Left lung (tissue), 10 donors: ENCODE data around the gene CASP10. TPM values are rescaled to one million over a fixed set of nuclear protein-coding genes. Genes with fewer than 3 reads are reported as not detected.
"Not testable (repeated sequence)": the region's sequence is repeated elsewhere in the genome, so short reads cannot be mapped to it uniquely, and the experiment has no call there.

Experiments
- ATAC-seq: fragments of 200-7000 bp; cut with Tn5 transposase; one replicate; pipeline ENCODE4 v1.9.1; 2020; ENCODE audit warnings: moderate library complexity
- DNase-seq, 4 donors: peaks; one replicate each; pipeline ENCODE4 v3.0.0-alpha.2; 2013 to 2020
- H3K27ac ChIP-seq, 2 donors: fragments of 200-600 bp; sonication (generic) in 1 of 2; one replicate each; pipeline versions ENCODE4 v1.5.0 to v1.8.0; 2020 to 2021
- H3K27me3 ChIP-seq, 2 donors: fragments of 200-600 bp; sonication (generic) in 1 of 2; one replicate each; pipeline versions ENCODE4 v1.5.0 to v1.8.0; 2020 to 2021
- H3K36me3 ChIP-seq, 2 donors: fragments of 200-600 bp; sonication (generic) in 1 of 2; one replicate each; pipeline versions ENCODE4 v1.5.0 to v1.8.0; 2020 to 2021
- H3K4me1 ChIP-seq, 2 donors: fragments of 200-600 bp; one replicate each; pipeline ENCODE4 v1.8.0; 2021
- H3K4me3 ChIP-seq, 2 donors: fragments of 200-600 bp; sonication (generic) in 1 of 2; one replicate each; pipeline versions ENCODE4 v1.5.0 to v1.8.0; 2020 to 2021; ENCODE audit warnings: mild to moderate bottlenecking in 1 of 2
- H3K9me3 ChIP-seq, 2 donors: fragments of 200-600 bp; sonication (generic) in 1 of 2; one replicate each; pipeline versions ENCODE4 v1.5.0 to v1.8.0; 2020 to 2021
- intact Hi-C, 2 donors: fragments of 100-400 bp; cut with DNase I; formaldehyde crosslinking; loops; one replicate each; pipeline versions ENCODE4 v1.11.2 to v1.14.2; 2022
- polyA plus RNA-seq, 6 donors: library from polyadenylated mRNA; unstranded; fragments of 120-200 nt; gene quantifications; one replicate each; pipeline ENCODE4 v1.2.1, GENCODE V29; 2013; ENCODE audit not compliant: insufficient read length in 6 of 6
- total RNA-seq, 2 donors: library from RNA; stranded (reverse); fragmentation: NEBNext Ultra II Directional; extraction: Animal tissue kit (Norgen Biotek cat#: 25700); gene quantifications; one replicate each; pipeline ENCODE4 v1.2.1, GENCODE V29; 2021
- TF ChIP-seq, protein P1 (sequence below), 2 donors: fragments of 200-600 bp; sonication (generic) in 1 of 2; IDR thresholded peaks; one replicate each; pipeline versions ENCODE4 v1.5.0 to v1.8.0; 2021; ENCODE audit warnings: antibody characterized with exemption in 2 of 2
- donor health status: DM: no; HTN: yes; CAD: no.
- donor health status: DM: no; HTN: no; CAD: no.

CASP10 gene
- total and polyA plus RNA-seq, 8 donors = 14.6 to 31.5 (median 17.8) TPM

DNA sequence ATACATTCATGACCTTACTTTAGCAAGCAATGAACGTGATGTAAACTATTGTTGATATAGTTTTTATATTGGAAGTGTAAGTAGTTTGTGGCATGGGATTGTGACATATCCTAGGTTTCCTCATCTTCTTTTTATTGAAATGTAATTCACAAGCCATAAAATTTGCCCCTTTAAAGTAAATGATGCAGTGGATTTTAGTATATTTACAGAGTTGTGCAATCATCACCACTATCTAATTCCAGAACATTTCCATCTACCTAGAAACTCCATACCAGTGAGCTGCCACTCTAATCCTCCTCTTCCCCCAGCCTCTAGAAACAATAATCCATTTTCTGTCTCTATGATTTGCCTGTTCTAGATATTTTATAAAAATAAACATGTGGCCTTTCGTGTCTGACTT, 10.7 kb upstream of the CASP10 start:
- no peaks in the 10 kb centered on the region for H3K27me3 ChIP-seq
- H3K36me3 ChIP-seq = peaks cover 0 to 11% of the 10 kb centered on the region in 2 donors
- H3K4me1 ChIP-seq = peaks cover 0 to 13% of the 10 kb centered on the region in 2 donors
- DNase-seq (no peak), ATAC-seq (no peak)
- H3K9me3 ChIP-seq = peaks cover 0 to 13% of the 10 kb centered on the region in 2 donors
- H3K4me3 ChIP-seq = no peak overlapping the region
- TF ChIP-seq, protein P1, sequence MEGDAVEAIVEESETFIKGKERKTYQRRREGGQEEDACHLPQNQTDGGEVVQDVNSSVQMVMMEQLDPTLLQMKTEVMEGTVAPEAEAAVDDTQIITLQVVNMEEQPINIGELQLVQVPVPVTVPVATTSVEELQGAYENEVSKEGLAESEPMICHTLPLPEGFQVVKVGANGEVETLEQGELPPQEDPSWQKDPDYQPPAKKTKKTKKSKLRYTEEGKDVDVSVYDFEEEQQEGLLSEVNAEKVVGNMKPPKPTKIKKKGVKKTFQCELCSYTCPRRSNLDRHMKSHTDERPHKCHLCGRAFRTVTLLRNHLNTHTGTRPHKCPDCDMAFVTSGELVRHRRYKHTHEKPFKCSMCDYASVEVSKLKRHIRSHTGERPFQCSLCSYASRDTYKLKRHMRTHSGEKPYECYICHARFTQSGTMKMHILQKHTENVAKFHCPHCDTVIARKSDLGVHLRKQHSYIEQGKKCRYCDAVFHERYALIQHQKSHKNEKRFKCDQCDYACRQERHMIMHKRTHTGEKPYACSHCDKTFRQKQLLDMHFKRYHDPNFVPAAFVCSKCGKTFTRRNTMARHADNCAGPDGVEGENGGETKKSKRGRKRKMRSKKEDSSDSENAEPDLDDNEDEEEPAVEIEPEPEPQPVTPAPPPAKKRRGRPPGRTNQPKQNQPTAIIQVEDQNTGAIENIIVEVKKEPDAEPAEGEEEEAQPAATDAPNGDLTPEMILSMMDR (IDR thresholded peaks at IDR 0.05) = no peak
- H3K27ac ChIP-seq = no peak overlapping the region
- intact Hi-C loops = no loop called here

DNA sequence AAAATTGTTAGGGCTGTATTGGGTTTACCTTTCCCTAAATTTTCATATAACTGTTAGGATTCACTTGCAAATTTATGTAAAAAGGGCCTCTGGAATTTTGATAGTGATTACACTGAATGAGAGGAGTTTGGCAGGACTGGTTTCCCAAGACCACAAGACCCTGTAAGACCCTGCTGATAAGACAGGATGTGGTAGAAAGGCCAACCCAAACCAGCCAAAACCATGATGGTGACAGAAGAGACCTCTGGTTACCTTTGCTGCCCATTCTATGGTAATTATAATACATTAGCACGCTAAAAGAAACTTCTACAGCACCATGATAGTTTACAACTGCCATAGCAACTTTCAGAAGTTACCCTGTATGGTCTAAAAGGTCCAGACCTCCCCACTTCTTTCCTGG, 8.3 kb upstream of the CASP10 start:
- no peaks in the 10 kb centered on the region for H3K27me3 ChIP-seq
- no peak overlapping the region for H3K4me3 ChIP-seq
- ATAC-seq (no peak), DNase-seq (no peak)
- H3K4me1 ChIP-seq = peaks cover 0 to 18% of the 10 kb centered on the region in 2 donors
- TF ChIP-seq, protein P1 (IDR thresholded peaks at IDR 0.05) = no peak
- peaks cover 0 to 4% of the 10 kb centered on the region in 2 donors for H3K9me3 ChIP-seq
- peak overlapping the region in 1 of 2 donors; percentile 2 for H3K27ac ChIP-seq
- intact Hi-C loops = loop anchor here in 1 of 2 donors (5.0 kb wide), 1 partner anchor 267 kb away; no protein-coding TSS in a partner anchor
- no peaks in the 10 kb centered on the region for H3K36me3 ChIP-seq

DNA sequence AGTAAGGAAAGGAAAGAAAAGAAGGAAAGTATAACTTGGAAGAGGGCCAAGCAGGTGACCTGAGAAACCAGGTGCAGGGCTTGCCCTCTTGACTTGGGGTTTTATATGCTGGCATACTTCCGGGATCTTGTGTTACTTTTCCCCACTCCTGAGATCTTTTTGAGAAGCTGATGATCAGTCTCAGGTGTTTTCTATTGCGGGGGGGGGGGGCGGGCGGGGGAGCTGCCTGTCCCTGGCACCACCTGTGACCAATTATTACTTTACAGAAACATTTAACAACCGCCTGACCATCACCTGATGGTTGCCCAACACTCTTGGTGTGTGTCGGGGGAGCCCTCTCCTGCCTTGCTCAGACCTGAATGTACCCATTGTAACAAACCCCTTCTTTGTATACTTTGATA, 6.9 kb upstream of the CASP10 start:
- peak overlapping the region in 1 of 2 donors; percentile 5 for H3K27ac ChIP-seq
- DNase-seq (no peak), ATAC-seq (peak; percentile 52)
- intact Hi-C loops = loop anchor here in 1 of 2 donors (5.0 kb wide), 1 partner anchor 269 kb away; no protein-coding TSS in a partner anchor
- no peak overlapping the region for H3K4me3 ChIP-seq
- no peaks in the 10 kb centered on the region for H3K27me3 ChIP-seq
- no peaks in the 10 kb centered on the region for H3K36me3 ChIP-seq
- H3K9me3 ChIP-seq = no peaks in the 10 kb centered on the region
- TF ChIP-seq, protein P1 (IDR thresholded peaks at IDR 0.05) = no peak
- H3K4me1 ChIP-seq = peaks cover 0 to 18% of the 10 kb centered on the region in 2 donors

DNA sequence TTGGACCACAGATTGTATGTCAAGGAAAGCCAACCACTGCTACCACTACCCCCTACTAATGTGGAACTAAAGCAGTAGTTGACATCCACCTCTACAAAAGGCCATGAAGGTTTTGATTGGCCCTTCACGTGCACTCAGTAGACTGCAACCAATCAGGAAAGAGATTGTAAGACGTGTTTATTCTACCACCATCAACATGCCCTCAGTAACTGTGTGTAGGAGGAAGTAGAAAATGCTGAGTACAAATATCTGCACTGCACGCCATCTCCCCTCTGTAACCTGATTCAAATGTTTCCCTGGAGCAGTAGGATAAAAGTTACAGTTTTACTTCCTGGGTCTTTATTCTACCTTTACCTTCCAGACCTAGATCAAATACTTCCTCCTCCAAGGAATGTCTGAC, 2.9 kb upstream of the CASP10 start:
- H3K4me1 ChIP-seq = peaks cover 4 to 38% of the 10 kb centered on the region in 2 donors
- no peak overlapping the region for H3K4me3 ChIP-seq
- no peaks in the 10 kb centered on the region for H3K27me3 ChIP-seq
- DNase-seq = no peak
- no peaks in the 10 kb centered on the region for H3K36me3 ChIP-seq
- no peaks in the 10 kb centered on the region for H3K9me3 ChIP-seq
- TF ChIP-seq, protein P1 (IDR thresholded peaks at IDR 0.05) = no peak
- peak overlapping the region in 1 of 2 donors; percentile 33 for H3K27ac ChIP-seq
- intact Hi-C loops = loop anchor here in 1 of 2 donors (5.0 kb wide), 1 partner anchor 52 kb away; no protein-coding TSS in a partner anchor
- no peak for ATAC-seq

DNA sequence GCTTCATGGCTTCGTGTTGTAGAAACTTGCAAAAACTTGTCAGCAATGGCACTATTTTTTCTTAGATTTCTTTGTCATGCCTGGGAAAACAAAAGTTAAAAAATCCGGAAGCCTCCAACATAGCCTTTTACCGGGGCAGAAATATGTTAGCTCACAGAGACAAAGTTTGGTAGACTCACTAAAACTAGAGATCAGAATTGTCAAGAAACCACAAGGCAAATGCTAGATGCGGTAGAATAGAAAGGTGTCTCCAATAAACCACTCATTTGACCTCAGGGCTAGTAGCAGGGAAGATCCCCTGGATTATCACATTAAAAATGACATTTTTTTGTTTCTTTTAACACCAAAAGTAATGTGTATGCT, 405 bp downstream of the CASP10 start:
- peak overlapping the region; percentile 47 to 64 for H3K4me3 ChIP-seq
- peaks cover 0 to 22% of the 10 kb centered on the region in 2 donors for H3K36me3 ChIP-seq
- intact Hi-C loops = loop anchor here in 1 of 2 donors (5.0 kb wide), 1 partner anchor 49 kb away; no protein-coding TSS in a partner anchor
- H3K27ac ChIP-seq = peak overlapping the region; percentile 79 to 90
- H3K4me1 ChIP-seq = peaks cover 4 to 45% of the 10 kb centered on the region in 2 donors
- ATAC-seq (peak; percentile 12), DNase-seq (no peak)
- TF ChIP-seq, protein P1 (IDR thresholded peaks at IDR 0.05) = no peak
- peaks cover 0 to under 1% of the 10 kb centered on the region in 2 donors for H3K9me3 ChIP-seq
- H3K27me3 ChIP-seq = no peaks in the 10 kb centered on the region

GRCh38 chr2:201183835-201184234, 894 bp downstream of the CASP10 start:
- peaks cover 0 to 27% of the 10 kb centered on the region in 2 donors for H3K36me3 ChIP-seq
- intact Hi-C loops = loop anchor here in 1 of 2 donors (5.0 kb wide), 1 partner anchor 48 kb away; no protein-coding TSS in a partner anchor
- ATAC-seq (peak; percentile 54), DNase-seq (peak in 1 of 4 donors; percentile 50)
- peak overlapping the region; percentile 79 to 90 for H3K27ac ChIP-seq
- not testable (repeated sequence) for H3K27me3 ChIP-seq, H3K9me3 ChIP-seq
- H3K4me1 ChIP-seq = peaks cover 4 to 45% of the 10 kb centered on the region in 2 donors
- peak overlapping the region; percentile 47 to 64 for H3K4me3 ChIP-seq

GRCh38 chr2:201184248-201184647, 1.3 kb downstream of the CASP10 start:
- H3K27ac ChIP-seq = peak overlapping the region; percentile 79 to 90

More at GRCh38 chr2:201184248-201184647, 1.3 kb downstream of the CASP10 start:
- intact Hi-C loops = loop anchor here in 1 of 2 donors (5.0 kb wide), 1 partner anchor 48 kb away; no protein-coding TSS in a partner anchor
- Histone ChIP-seq H3K4me1 (peaks cover 4 to 45% of the 10 kb centered on the region in 2 donors), H3K36me3 (peaks cover 0 to 29% of the 10 kb centered on the region in 2 donors), H3K4me3 (peak overlapping the region; percentile 47 to 64)
- not testable (repeated sequence) for H3K27me3 ChIP-seq, DNase-seq, ATAC-seq, H3K9me3 ChIP-seq
